ENCODE results near the gene KCND1.

DNA sequence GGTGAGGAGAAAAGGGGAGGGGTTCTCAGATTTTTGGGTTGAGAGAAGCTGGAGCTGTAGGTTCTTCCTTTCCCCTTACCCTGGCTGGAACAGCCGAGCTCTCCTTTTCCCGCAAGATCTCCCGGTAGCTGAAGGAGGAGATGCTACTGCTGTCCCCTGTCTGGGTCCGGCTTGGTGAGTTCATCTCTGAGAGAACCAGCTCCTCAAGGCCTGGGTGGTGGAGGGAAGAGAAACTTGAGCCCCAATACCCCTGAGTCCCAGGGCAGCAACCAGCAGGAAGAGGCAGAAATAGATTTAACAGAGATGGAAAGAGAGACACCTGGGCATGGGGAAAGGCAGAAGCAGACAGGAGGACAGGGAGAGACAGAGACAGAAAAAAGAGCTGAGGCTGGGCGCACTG is 6.6 kb upstream of the KCND1 start:
- TF ChIP-seq, protein P1, sequence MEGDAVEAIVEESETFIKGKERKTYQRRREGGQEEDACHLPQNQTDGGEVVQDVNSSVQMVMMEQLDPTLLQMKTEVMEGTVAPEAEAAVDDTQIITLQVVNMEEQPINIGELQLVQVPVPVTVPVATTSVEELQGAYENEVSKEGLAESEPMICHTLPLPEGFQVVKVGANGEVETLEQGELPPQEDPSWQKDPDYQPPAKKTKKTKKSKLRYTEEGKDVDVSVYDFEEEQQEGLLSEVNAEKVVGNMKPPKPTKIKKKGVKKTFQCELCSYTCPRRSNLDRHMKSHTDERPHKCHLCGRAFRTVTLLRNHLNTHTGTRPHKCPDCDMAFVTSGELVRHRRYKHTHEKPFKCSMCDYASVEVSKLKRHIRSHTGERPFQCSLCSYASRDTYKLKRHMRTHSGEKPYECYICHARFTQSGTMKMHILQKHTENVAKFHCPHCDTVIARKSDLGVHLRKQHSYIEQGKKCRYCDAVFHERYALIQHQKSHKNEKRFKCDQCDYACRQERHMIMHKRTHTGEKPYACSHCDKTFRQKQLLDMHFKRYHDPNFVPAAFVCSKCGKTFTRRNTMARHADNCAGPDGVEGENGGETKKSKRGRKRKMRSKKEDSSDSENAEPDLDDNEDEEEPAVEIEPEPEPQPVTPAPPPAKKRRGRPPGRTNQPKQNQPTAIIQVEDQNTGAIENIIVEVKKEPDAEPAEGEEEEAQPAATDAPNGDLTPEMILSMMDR (optimal IDR thresholded peaks at IDR 0.05 in 1 of 3, IDR thresholded peaks at IDR 0.05 in 1 of 3, conservative IDR thresholded peaks at IDR 0.05 in 1 of 3; ENCODE audit: extremely low read depth in 1 of 3, insufficient read depth in 2 of 3, low read length in 3 of 3): no peak
- TF ChIP-seq EZH2 (IDR thresholded peaks at IDR 0.05; ENCODE audit: low read length): no peak

Measured in keratinocyte (primary cell).